Measurements from ENCODE around the gene MARCHF10.

GRCh38 chr17:62720126-62720850, 87.8 kb downstream of the MARCHF10 start:
- peak; percentile 44 for TF ChIP-seq CTCF (IDR thresholded peaks at IDR 0.05)
- TF ChIP-seq EZH2 (IDR thresholded peaks at IDR 0.05): no peak
- no peak for TF ChIP-seq EZH2phosphoT487 (IDR thresholded peaks at IDR 0.05)

All from neural progenitor cell (in vitro differentiated cells).